ENCODE data around the gene IFNA17. TPM values are rescaled to one million over a fixed set of nuclear protein-coding genes. Genes with fewer than 3 reads are reported as not detected.
"Not testable (repeated sequence)": the region's sequence is repeated elsewhere in the genome, so short reads cannot be mapped to it uniquely, and the experiment has no call there.

The IFNA17 gene
- total and polyA plus RNA-seq, 9 donors: not detected

DNA sequence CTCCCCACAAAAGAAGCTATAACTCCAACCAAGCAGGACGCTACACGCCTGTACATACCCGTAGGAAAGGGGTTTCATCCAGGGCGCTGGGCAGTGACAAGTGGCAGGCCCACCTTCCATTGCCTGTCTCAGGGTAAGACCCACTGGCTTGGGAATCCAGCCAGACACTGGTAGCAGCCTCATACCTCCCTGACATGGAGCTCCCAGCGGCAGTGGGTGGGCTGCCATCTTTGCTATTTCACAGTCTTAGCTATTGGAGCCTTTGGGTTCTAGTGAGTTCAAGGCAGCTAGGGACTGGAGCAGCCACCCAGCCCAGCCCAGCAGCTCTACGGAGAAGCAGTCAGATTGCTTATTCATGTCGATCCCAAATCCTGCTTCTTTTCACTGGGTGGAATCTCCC lies 17.7 kb downstream of the IFNA17 start:
- no peak overlapping the region for H3K27ac ChIP-seq
- H3K4me3 ChIP-seq: no peak overlapping the region
- H3K4me1 ChIP-seq (ENCODE audit: insufficient read depth): no peaks in the 10 kb centered on the region
- H3K9me3 ChIP-seq: no peaks in the 10 kb centered on the region
- WGBS, 3 donors: 91 to 93% (median 92%) methylated on average over 6 to 7 of the region's 7 CpGs
- no peaks in the 10 kb centered on the region for H3K27me3 ChIP-seq
- no peaks in the 10 kb centered on the region for H3K36me3 ChIP-seq
- TF ChIP-seq CTCF (IDR thresholded peaks at IDR 0.05): no peak
- TF ChIP-seq EP300 (IDR thresholded peaks at IDR 0.05): no peak
- TF ChIP-seq POLR2A (IDR thresholded peaks at IDR 0.05): no peak
- DNase-seq: no peak
- intact Hi-C loops (cut with DNase I): no loop called here

DNA sequence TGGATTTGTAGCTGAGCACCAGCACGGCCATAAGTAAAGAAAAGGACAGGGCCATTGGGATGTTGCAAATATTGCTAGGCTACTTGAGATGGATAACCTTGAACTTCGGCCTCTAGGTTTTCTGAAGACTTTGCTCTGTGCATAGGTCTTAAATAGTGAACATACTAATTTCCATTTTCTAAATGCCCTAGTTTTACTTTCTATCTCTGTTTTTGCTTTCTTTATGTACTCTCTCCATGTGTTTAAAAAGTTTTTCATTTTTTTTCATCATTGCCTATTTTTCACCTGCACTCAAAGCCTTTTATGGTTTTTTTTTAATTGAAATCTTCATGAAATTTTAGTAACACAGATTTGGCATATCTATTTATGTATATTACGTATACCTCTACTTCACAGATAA lies 21.0 kb downstream of the IFNA17 start, which contains the start of gene IFNA10:
IFNA10 (minus strand) TSS at position 101 of the 400 bp plus-strand sequence; CDS start at position 55, 46 bp downstream.
- H3K27me3 ChIP-seq; H3K4me1 ChIP-seq (ENCODE audit: insufficient read depth); H3K4me3 ChIP-seq; H3K36me3 ChIP-seq; DNase-seq; H3K27ac ChIP-seq; H3K9me3 ChIP-seq; intact Hi-C loops (cut with DNase I): not testable (repeated sequence)
- WGBS, 3 donors: 58 to 82% (median 64%) methylated on average over 3 of the region's 3 CpGs

DNA sequence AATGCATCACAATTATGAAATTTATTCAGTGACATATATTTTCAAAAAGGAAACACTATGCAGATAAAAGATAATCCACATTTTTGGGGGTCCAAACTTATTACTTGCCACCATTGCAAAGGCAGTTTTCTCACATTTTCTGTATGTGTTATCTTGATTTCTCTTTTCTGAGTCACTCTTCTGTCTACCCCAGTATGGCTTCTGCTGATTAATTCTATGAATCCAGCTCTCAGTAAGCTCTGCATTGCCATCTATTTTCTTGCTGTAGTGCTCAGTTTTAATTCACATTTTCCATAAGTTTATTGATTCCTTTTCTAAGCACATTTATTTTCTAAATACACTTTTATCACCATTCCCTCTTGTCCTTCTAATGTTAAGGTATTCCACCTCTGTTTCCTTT lies 22.8 kb downstream of the IFNA17 start:
- no peak overlapping the region for H3K27ac ChIP-seq
- no peaks in the 10 kb centered on the region for H3K27me3 ChIP-seq
- no peak overlapping the region for H3K4me3 ChIP-seq
- TF ChIP-seq POLR2A (IDR thresholded peaks at IDR 0.05) (no peak), EP300 (IDR thresholded peaks at IDR 0.05) (no peak), CTCF (IDR thresholded peaks at IDR 0.05) (no peak)
- no peaks in the 10 kb centered on the region for H3K36me3 ChIP-seq
- H3K4me1 ChIP-seq (ENCODE audit: insufficient read depth): no peaks in the 10 kb centered on the region
- intact Hi-C loops (cut with DNase I): no loop called here
- no peaks in the 10 kb centered on the region for H3K9me3 ChIP-seq
- no peak for DNase-seq

DNA sequence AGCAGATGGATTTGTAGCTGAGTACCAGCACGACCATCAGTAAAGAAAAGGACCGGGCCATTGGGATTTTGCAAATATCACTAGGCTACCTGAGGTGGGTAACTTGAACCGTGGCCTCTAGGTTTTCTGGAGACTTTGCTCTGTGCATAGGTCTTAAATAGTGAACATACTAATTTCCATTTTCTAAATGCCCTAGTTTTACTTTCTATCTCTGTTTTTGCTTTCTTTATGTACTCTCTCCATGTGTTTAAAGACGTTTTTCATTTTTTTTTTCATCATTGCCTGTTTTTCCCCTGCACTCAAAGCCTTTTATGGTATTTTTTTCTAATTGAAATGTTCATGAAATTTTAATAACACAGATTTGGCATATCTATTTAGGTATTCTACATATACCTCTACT lies 25.9 kb downstream of the IFNA17 start, which contains the start of gene IFNA7:
IFNA7 (minus strand) TSS at position 101 of the 400 bp plus-strand sequence; CDS start at position 61, 40 bp downstream.
- intact Hi-C loops (cut with DNase I); H3K27me3 ChIP-seq; H3K4me1 ChIP-seq (ENCODE audit: insufficient read depth); H3K4me3 ChIP-seq; H3K27ac ChIP-seq; DNase-seq; H3K9me3 ChIP-seq; H3K36me3 ChIP-seq: not testable (repeated sequence)
- WGBS, 3 donors: 48 to 66% (median 63%) methylated on average over 4 of the region's 4 CpGs

DNA sequence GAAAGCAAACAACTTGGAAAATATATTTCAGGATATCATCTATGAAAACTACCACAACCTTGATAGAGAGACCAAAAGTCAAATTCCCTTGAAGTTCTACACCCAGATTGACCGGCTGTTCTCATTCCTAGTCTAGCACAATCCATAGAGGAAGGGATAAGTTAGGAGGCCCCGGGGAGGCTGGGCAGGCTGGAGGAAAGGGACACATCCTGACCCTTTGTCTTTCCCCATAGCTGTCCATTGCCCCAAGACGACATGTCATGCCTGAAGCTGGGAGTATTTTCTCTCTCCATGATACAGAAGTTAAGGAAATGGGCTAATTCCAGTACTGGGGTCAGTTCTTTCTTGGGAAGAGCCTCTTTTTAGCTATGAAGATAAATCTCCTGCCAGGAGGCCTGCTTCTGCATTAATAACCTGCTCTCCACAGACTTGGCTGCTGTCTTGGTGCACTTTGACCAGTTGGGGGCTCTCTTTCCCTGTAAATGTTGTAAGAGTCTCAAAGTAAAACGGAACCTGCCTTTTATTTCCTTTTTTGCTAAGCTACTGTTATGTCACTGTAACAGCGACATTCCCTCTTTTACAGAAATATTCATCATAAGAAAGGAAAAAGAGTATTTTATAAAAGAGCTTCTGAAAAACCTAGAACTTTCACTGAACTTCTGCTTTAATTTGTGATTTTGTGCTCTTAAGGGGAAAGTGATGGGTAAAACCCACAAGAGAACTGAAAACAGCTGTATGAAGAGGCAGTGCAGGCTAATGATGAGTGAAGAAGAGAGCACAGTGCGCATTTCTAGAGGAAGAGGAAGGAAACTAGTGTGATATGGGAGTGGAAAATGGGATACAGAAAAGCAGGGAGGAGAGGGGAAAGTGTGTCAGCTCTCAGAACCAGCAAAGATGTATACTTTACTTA lies 32.9 kb downstream of the IFNA17 start:
- intact Hi-C loops (cut with DNase I); H3K27ac ChIP-seq; H3K4me3 ChIP-seq; H3K27me3 ChIP-seq; H3K9me3 ChIP-seq; H3K4me1 ChIP-seq (ENCODE audit: insufficient read depth); DNase-seq; H3K36me3 ChIP-seq: not testable (repeated sequence)
- WGBS, 3 donors: 34 to 40% (median 35%) methylated on average over 6 of the region's 6 CpGs

DNA sequence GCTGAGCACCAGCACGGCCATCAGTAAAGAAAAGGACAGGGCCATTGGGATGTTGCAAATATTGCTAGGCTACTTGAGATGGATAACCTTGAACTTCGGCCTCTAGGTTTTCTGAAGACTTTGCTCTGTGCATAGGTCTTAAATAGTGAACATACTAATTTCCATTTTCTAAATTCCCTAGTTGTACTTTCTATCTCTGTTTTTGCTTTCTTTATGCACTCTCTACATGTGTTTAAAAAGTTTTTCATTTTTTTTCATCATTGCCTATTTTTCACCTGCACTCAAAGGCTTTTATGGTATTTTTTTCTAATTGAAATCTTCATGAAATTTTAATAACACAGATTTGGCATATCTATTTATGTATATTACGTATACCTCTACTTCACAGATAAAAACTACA lies 40.5 kb downstream of the IFNA17 start, which contains the start of gene IFNA4:
IFNA4 (minus strand) TSS at position 101 of the 400 bp plus-strand sequence; CDS start at position 45, 56 bp downstream.
- H3K36me3 ChIP-seq; DNase-seq; H3K4me1 ChIP-seq (ENCODE audit: insufficient read depth); H3K4me3 ChIP-seq; H3K27me3 ChIP-seq; intact Hi-C loops (cut with DNase I); H3K9me3 ChIP-seq; H3K27ac ChIP-seq: not testable (repeated sequence)
- WGBS, 3 donors: 73 to 78% (median 76%) methylated on average over 3 of the region's 3 CpGs

DNA sequence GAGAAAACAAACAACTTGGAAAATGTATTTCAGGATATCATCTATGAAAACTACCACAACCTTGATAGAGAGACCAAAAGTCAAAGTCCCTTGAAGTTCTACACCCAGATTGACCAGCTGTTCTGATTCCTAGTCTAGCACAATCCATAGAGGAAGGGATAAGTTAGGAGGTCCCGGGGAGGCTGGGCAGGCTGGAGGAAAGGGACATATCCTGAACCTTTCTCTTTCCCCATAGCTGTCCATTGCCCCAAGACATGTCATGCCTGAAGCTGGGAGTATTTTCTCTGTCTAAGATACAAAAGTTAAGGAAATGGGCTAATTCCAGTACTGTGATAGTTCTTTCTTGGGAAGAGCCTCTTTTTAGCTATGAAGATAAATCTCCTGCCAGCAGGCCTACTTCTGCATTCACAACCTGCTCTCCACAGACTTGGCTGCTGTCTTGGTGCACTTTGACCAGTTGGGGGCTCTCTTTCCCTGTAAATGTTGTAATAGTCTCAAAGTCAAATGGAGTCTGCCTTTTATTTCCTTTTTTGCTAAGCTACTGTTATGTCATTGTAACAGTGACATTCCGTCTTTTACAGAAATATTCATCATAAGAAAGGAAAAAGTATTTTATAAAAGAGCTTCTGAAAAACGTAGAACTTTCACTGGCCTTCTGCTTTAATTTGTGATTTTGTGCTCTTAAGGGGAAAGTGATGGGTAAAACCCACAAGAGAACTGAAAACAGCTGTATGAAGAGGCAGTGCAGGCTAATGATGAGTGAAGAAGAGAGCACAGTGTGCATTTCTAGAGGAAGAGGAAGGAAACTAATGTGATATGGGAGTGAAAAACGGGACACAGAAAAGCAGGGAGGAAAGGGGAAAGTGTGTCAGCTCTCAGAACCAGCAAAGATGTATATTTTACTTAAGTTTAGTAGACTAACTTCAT lies 44.9 kb downstream of the IFNA17 start:
- H3K36me3 ChIP-seq; H3K4me1 ChIP-seq (ENCODE audit: insufficient read depth); H3K4me3 ChIP-seq; H3K9me3 ChIP-seq; H3K27ac ChIP-seq; DNase-seq; H3K27me3 ChIP-seq; intact Hi-C loops (cut with DNase I): not testable (repeated sequence)
- 30 to 40% (median 38%) methylated on average over 4 of the region's 4 CpGs for WGBS, 3 donors

Data from ovary (tissue), 9 donors.